Fibroblast of lung (primary cell): ENCODE data around the gene GPR22. TPM values are rescaled to one million over a fixed set of nuclear protein-coding genes. Genes with fewer than 3 reads are reported as not detected.

Experiments
- DNase-seq, 2 donors: peaks; one replicate each; pipeline versions ENCODE4 v3.0.0 to v3.0.0-alpha.2; 2010; ENCODE audit warnings: low read depth in 2 of 2
- H2AFZ ChIP-seq: 2 replicates; pipeline ENCODE4 v1.5.1; 2012; ENCODE audit warnings: low read length, control low read depth, inconsistent platforms
- H3K27ac ChIP-seq: 2 replicates; pipeline ENCODE4 v1.5.1; 2011; ENCODE audit warnings: low read length, control low read depth; ENCODE audit not compliant: insufficient read depth
- H3K27me3 ChIP-seq: 2 replicates; pipeline ENCODE4 v1.5.1; 2011; ENCODE audit warnings: mild to moderate bottlenecking, low read length; ENCODE audit not compliant: control insufficient read depth, insufficient read depth
- H3K36me3 ChIP-seq: 2 replicates; pipeline ENCODE4 v1.5.1; 2011; ENCODE audit warnings: low read length; ENCODE audit not compliant: control insufficient read depth, insufficient read depth
- H3K4me1 ChIP-seq: 2 replicates; pipeline ENCODE4 v1.5.1; 2011; ENCODE audit warnings: low read length; ENCODE audit not compliant: control insufficient read depth, insufficient read depth; ENCODE audit errors: extremely low read depth
- H3K4me2 ChIP-seq: 2 replicates; pipeline ENCODE4 v1.5.1; 2011; ENCODE audit warnings: low read length, control low read depth; ENCODE audit not compliant: insufficient read depth; ENCODE audit errors: extremely low read depth
- H3K4me3 ChIP-seq, 4 experiments: fragments of 200-600 bp in 1 of 4; sonication (generic) in 1 of 4; replicated peaks in 1 of 4; 2 replicates each; pipeline ENCODE4 v1.5.1; 2011 to 2016; ENCODE audit warnings: low read length in 4 of 4, low read depth in 3 of 4, mild to moderate bottlenecking in 3 of 4, control low read depth in 2 of 4, inconsistent platforms in 1 of 4, mixed read lengths in 1 of 4; ENCODE audit not compliant: insufficient read depth in 1 of 4; ENCODE audit errors: control extremely low read depth in 1 of 4
- H3K79me2 ChIP-seq: 2 replicates; pipeline ENCODE4 v1.5.1; 2012; ENCODE audit warnings: mild to moderate bottlenecking, low read length, inconsistent platforms; ENCODE audit not compliant: control insufficient read depth, insufficient read depth
- H3K9ac ChIP-seq: 2 replicates; pipeline ENCODE4 v1.5.1; 2011; ENCODE audit warnings: mild to moderate bottlenecking, low read length, control low read depth; ENCODE audit not compliant: insufficient read depth
- H3K9me3 ChIP-seq: 2 replicates; pipeline ENCODE4 v1.5.1; 2012; ENCODE audit warnings: low read depth, low read length; ENCODE audit not compliant: control insufficient read depth, insufficient read depth
- H4K20me1 ChIP-seq: 2 replicates; pipeline ENCODE4 v1.5.1; 2011; ENCODE audit warnings: low read length; ENCODE audit not compliant: control insufficient read depth, insufficient read depth; ENCODE audit errors: extremely low read depth
- CTCF ChIP-seq, 2 donors: IDR thresholded peaks in 1 of 2; conservative IDR thresholded peaks in 1 of 2; 1 replicate in 1 of 2; 2 replicates in 1 of 2; pipeline ENCODE4 v1.5.1; 2011 to 2012; ENCODE audit warnings: low read length in 2 of 2, control low read depth in 1 of 2, inconsistent platforms in 1 of 2, low read depth in 1 of 2, mild to moderate bottlenecking in 1 of 2
- EZH2 ChIP-seq: IDR thresholded peaks from 2 replicates; pipeline ENCODE4 v1.5.1; 2012; ENCODE audit warnings: low read length, control low read depth, mild to moderate bottlenecking; ENCODE audit errors: missing control alignments
- polyA plus RNA-seq, 2 donors: library from polyadenylated mRNA; depleted of rRNA in 1 of 2; stranded (reverse) in 1 of 2; unstranded in 1 of 2; fragments of >200 nt; gene quantifications; 2 replicates each; pipeline ENCODE4 v1.2.1, GENCODE V29; 2011 to 2012; ENCODE audit warnings: missing spikeins in 1 of 2
- total RNA-seq: library from RNA; depleted of rRNA; stranded (reverse); fragments of >200 nt; gene quantifications from 2 replicates; pipeline ENCODE4 v1.2.1, GENCODE V29; 2014

The GPR22 gene
- total and polyA plus RNA-seq, 2 donors (not counting 1 experiment from before 2014, with no cell fraction given), result not detected

- no peak overlapping the region for H3K9ac ChIP-seq
- H3K4me2 ChIP-seq, result no peak overlapping the region
- peak; percentile 46 to 64 for DNase-seq
- no peaks in the 10 kb centered on the region for H3K27me3 ChIP-seq
- peaks cover 5% of the 10 kb centered on the region for H3K4me1 ChIP-seq
- no peaks in the 10 kb centered on the region for H3K9me3 ChIP-seq
- no peak overlapping the region for H3K4me3 ChIP-seq
- no peaks in the 10 kb centered on the region for H4K20me1 ChIP-seq
- H2AFZ ChIP-seq, result no peak overlapping the region
- no peak overlapping the region for H3K27ac ChIP-seq
- TF ChIP-seq EZH2, result no peak
- no peak for TF ChIP-seq CTCF (conservative IDR thresholded peaks at IDR 0.05 in 1 of 2, IDR thresholded peaks at IDR 0.05 in 1 of 2; ENCODE audit: low read depth in 1 of 2, low read length in 2 of 2)
- H3K36me3 ChIP-seq, result no peaks in the 10 kb centered on the region
- H3K79me2 ChIP-seq, result no peaks in the 10 kb centered on the region
Observed at GRCh38 chr7:107446531-107446930, 23.3 kb upstream of the GPR22 start.

GRCh38 chr7:107446988-107447387 lies 22.9 kb upstream of the GPR22 start:
- H2AFZ ChIP-seq, result no peak overlapping the region
- no peaks in the 10 kb centered on the region for H4K20me1 ChIP-seq
- H3K27ac ChIP-seq, result no peak overlapping the region
- H3K27me3 ChIP-seq, result no peaks in the 10 kb centered on the region
- no peak overlapping the region for H3K4me2 ChIP-seq
- no peaks in the 10 kb centered on the region for H3K9me3 ChIP-seq
- H3K79me2 ChIP-seq, result no peaks in the 10 kb centered on the region
- peak in 1 of 2 donors; percentile 68 for DNase-seq
- peaks cover 5% of the 10 kb centered on the region for H3K4me1 ChIP-seq
- no peak overlapping the region for H3K4me3 ChIP-seq
- TF ChIP-seq CTCF (conservative IDR thresholded peaks at IDR 0.05 in 1 of 2, IDR thresholded peaks at IDR 0.05 in 1 of 2; ENCODE audit: low read depth in 1 of 2, low read length in 2 of 2) (no peak), EZH2 (no peak)
- H3K36me3 ChIP-seq, result no peaks in the 10 kb centered on the region
- no peak overlapping the region for H3K9ac ChIP-seq

GRCh38 chr7:107450970-107451369 lies 18.9 kb upstream of the GPR22 start:
- no peaks in the 10 kb centered on the region for H3K79me2 ChIP-seq
- H3K4me1 ChIP-seq, result peaks cover 5% of the 10 kb centered on the region
- no peak overlapping the region for H3K4me3 ChIP-seq
- no peak overlapping the region for H3K9ac ChIP-seq
- H3K4me2 ChIP-seq, result no peak overlapping the region
- H3K27me3 ChIP-seq, result no peaks in the 10 kb centered on the region
- TF ChIP-seq CTCF (conservative IDR thresholded peaks at IDR 0.05 in 1 of 2, IDR thresholded peaks at IDR 0.05 in 1 of 2; ENCODE audit: low read depth in 1 of 2, low read length in 2 of 2) (no peak), EZH2 (no peak)
- no peaks in the 10 kb centered on the region for H3K9me3 ChIP-seq
- no peak overlapping the region for H2AFZ ChIP-seq
- no peak for DNase-seq
- H3K36me3 ChIP-seq, result no peaks in the 10 kb centered on the region
- H4K20me1 ChIP-seq, result no peaks in the 10 kb centered on the region
- H3K27ac ChIP-seq, result no peak overlapping the region
